Lower lobe of right lung (tissue), 2 donors: ENCODE results near the gene FEZ2. TPM values are rescaled to one million over a fixed set of nuclear protein-coding genes. Genes with fewer than 3 reads are reported as not detected.

Experiments
- ATAC-seq, 2 donors: fragments of 200-7000 bp; cut with Tn5 transposase; one replicate each; pipeline ENCODE4 v1.9.1; 2020 to 2022; ENCODE audit warnings: mild to moderate bottlenecking in 2 of 2, moderate library complexity in 2 of 2
- DNase-seq: peaks from one replicate; pipeline ENCODE4 v3.0.0-alpha.2; 2020
- H3K27ac ChIP-seq: fragments of 200-600 bp; one replicate; pipeline ENCODE4 v1.8.0; 2022
- H3K27me3 ChIP-seq: fragments of 200-600 bp; one replicate; pipeline ENCODE4 v1.8.0; 2022; ENCODE audit warnings: low read depth
- H3K36me3 ChIP-seq: fragments of 200-600 bp; one replicate; pipeline ENCODE4 v1.8.0; 2022; ENCODE audit warnings: mild to moderate bottlenecking
- H3K4me1 ChIP-seq: fragments of 200-600 bp; one replicate; pipeline ENCODE4 v1.8.0; 2022
- H3K4me3 ChIP-seq: fragments of 200-600 bp; one replicate; pipeline ENCODE4 v1.8.0; 2022; ENCODE audit warnings: mild to moderate bottlenecking
- H3K9me3 ChIP-seq: fragments of 200-600 bp; one replicate; pipeline ENCODE4 v1.8.0; 2022
- CTCF ChIP-seq: fragments of 200-600 bp; IDR thresholded peaks from one replicate; pipeline ENCODE4 v1.8.0; 2022; ENCODE audit warnings: antibody characterized with exemption, mild to moderate bottlenecking
- intact Hi-C: fragments of 100-400 bp; cut with DNase I; formaldehyde crosslinking; loops from one replicate; pipeline ENCODE4 v1.11.0; 2022
- total RNA-seq: library from RNA; stranded (reverse); fragmentation: NEBNext Ultra II Directional; extraction: Animal tissue kit (Norgen Biotek cat#: 25700); gene quantifications from one replicate; pipeline ENCODE4 v1.2.1, GENCODE V29; 2021
- donor health status: DM: no; HTN: yes; CAD: no; lungs with severe emphysema.

Gene FEZ2
- total RNA-seq, 1 donor from 2014 or later, result 44.0 TPM

DNA sequence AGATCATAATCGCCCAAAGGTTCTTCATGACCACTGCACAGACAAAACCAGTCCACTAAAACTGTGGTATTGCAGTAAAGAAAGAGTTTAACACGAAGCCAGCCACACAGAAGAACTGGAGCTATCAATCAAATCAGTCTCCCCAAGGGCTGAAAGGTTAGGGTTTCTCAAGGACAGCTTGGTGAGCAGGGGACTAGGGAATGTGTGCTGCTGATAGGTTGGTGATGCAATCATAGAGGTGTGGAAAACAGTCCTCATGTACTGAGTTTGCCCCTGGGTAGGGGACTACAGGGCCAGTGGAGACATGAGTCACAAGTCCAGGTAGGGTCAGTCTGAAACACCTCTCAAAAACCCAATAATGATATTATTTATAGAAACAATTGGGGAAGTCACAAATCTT lies 27.3 kb upstream of the FEZ2 start:
- Histone ChIP-seq H3K9me3 (peaks cover 17% of the 10 kb centered on the region), H3K27me3 (no peaks in the 10 kb centered on the region), H3K27ac (no peak overlapping the region), H3K4me1 (no peaks in the 10 kb centered on the region), H3K36me3 (no peaks in the 10 kb centered on the region), H3K4me3 (no peak overlapping the region)
- no peak for DNase-seq
- intact Hi-C loops, result no loop called here
- TF ChIP-seq CTCF, result no peak
- ATAC-seq, result no peak

- H3K27ac ChIP-seq, result no peak overlapping the region
- intact Hi-C loops, result no loop called here
- no peaks in the 10 kb centered on the region for H3K4me1 ChIP-seq
- DNase-seq (no peak), ATAC-seq (no peak)
- TF ChIP-seq CTCF, result no peak
- no peaks in the 10 kb centered on the region for H3K36me3 ChIP-seq
- H3K9me3 ChIP-seq, result peaks cover 9% of the 10 kb centered on the region
- H3K4me3 ChIP-seq, result no peak overlapping the region
- no peaks in the 10 kb centered on the region for H3K27me3 ChIP-seq
Measured at GRCh38 chr2:36620321-36620720, 22.4 kb upstream of the FEZ2 start.

GRCh38 chr2:36618381-36618780 lies 20.4 kb upstream of the FEZ2 start:
- no peak overlapping the region for H3K4me3 ChIP-seq
- H3K27ac ChIP-seq, result no peak overlapping the region
- ATAC-seq, result peak; percentile 27 to 72
- H3K9me3 ChIP-seq, result no peaks in the 10 kb centered on the region
- H3K27me3 ChIP-seq, result no peaks in the 10 kb centered on the region
- no peak for TF ChIP-seq CTCF
- intact Hi-C loops, result no loop called here
- no peaks in the 10 kb centered on the region for H3K36me3 ChIP-seq
- no peaks in the 10 kb centered on the region for H3K4me1 ChIP-seq
- no peak for DNase-seq

GRCh38 chr2:36616947-36617346 lies 19.0 kb upstream of the FEZ2 start:
- Histone ChIP-seq H3K27ac (no peak overlapping the region), H3K9me3 (no peaks in the 10 kb centered on the region), H3K36me3 (no peaks in the 10 kb centered on the region), H3K4me3 (no peak overlapping the region), H3K4me1 (no peaks in the 10 kb centered on the region), H3K27me3 (no peaks in the 10 kb centered on the region)
- ATAC-seq (no peak), DNase-seq (no peak)
- intact Hi-C loops, result no loop called here
- no peak for TF ChIP-seq CTCF

DNA sequence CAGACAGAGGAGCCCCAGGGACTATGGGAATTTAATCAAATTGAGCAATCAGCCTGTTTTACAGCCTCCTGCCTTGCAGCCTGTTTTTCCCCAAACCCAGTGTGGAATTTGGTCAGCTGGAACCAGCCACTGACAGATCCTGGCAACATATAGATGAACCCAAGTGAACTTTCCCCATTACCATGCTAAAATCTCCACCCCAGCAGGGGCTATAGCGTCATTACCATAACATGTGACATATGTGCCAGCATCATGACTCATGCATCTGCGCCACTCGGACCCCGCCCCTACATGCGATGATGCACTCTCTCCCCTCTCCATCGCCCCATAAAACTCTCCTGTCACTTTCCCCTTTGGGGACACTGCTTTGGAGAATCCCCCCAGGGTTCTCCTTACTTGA lies 17.3 kb upstream of the FEZ2 start:
- no peak for DNase-seq
- Histone ChIP-seq H3K27me3 (no peaks in the 10 kb centered on the region), H3K9me3 (no peaks in the 10 kb centered on the region), H3K4me3 (no peak overlapping the region), H3K36me3 (no peaks in the 10 kb centered on the region), H3K27ac (no peak overlapping the region), H3K4me1 (no peaks in the 10 kb centered on the region)
- intact Hi-C loops, result no loop called here
- no peak for ATAC-seq
- no peak for TF ChIP-seq CTCF

- Histone ChIP-seq H3K4me3 (no peak overlapping the region), H3K36me3 (no peaks in the 10 kb centered on the region), H3K27ac (no peak overlapping the region), H3K4me1 (no peaks in the 10 kb centered on the region), H3K9me3 (no peaks in the 10 kb centered on the region), H3K27me3 (no peaks in the 10 kb centered on the region)
- intact Hi-C loops, result no loop called here
- no peak for TF ChIP-seq CTCF
- no peak for ATAC-seq
- DNase-seq, result no peak
Measured at GRCh38 chr2:36613801-36614200, 15.8 kb upstream of the FEZ2 start.
